Measurements from ENCODE around the gene HES3.
"Not testable (repeated sequence)": the region's sequence is repeated elsewhere in the genome, so short reads cannot be mapped to it uniquely, and the experiment has no call there.

Gene HES3

GRCh38 chr1:6212193-6212959, 31.6 kb upstream of the HES3 start:
- TF ChIP-seq EZH2 (IDR thresholded peaks at IDR 0.05): no peak
- TF ChIP-seq POLR2AphosphoS5 (IDR thresholded peaks at IDR 0.05; ENCODE audit: borderline replicate concordance, low read depth, low read length): no peak
- TF ChIP-seq FOXP2 (optimal IDR thresholded peaks at IDR 0.05; ENCODE audit: control extremely low read depth, extremely low read length, insufficient read depth): no peak
- DNase-seq (ENCODE audit: low read depth, low spot score): no peak
- H3K9me3 ChIP-seq (ENCODE audit: low read depth, low read length): no peaks in the 10 kb centered on the region
- no peak overlapping the region for H3K4me3 ChIP-seq
- no peak overlapping the region for H3K9ac ChIP-seq (ENCODE audit: insufficient read length)
- no peak overlapping the region for H3K27ac ChIP-seq
- no peaks in the 10 kb centered on the region for H3K36me3 ChIP-seq (ENCODE audit: insufficient read depth, low read length)

DNA sequence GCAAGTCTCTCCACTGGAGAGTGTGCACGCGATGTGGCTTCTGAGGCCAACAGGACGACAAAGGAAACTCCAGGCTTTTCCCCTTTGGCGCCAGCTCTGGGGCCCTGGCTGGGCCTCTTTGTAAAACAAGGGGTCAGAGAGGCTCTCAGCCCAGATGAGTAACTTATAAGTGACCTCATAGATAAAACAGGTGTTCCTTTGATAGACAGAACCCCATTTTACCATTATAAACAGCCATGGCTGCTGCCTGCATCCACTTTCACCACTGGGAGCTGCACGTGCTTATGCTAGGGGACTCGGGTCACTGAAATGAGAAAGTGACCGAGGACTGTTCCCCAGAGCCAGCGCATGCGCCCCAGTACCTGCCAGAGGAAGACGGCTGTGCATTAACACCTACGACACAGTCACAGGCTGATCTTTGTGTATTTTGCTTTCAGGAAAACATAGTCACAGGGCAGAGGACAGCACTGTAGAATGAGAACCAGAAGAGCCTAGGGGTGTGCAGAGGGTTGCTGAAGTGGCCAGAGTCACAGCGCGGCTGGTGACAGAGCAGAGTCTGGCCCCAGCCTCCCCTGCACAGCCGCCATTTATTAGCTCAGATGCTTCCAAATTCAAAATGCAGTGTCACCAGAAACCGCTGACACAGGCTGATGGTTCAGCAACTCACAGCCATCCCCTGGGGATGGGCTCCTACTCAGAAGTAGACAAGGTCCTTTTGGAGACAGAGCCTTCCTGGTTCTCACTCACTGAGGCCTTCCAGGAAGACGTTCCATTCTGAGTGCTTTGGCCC, 25.4 kb upstream of the HES3 start:
- peaks cover 4% of the 10 kb centered on the region; the same call in 1 of the 2 replicates for H3K36me3 ChIP-seq (ENCODE audit: insufficient read depth, low read length)
- no peak overlapping the region for H3K4me3 ChIP-seq
- H3K27ac ChIP-seq: no peak overlapping the region
- no peak for DNase-seq (ENCODE audit: low read depth, low spot score)
- peak overlapping the region; percentile 15 for H3K9ac ChIP-seq (ENCODE audit: insufficient read length)
- no peaks in the 10 kb centered on the region for H3K9me3 ChIP-seq (ENCODE audit: low read depth, low read length)
- TF ChIP-seq FOXP2 (optimal IDR thresholded peaks at IDR 0.05; ENCODE audit: control extremely low read depth, extremely low read length, insufficient read depth) (no peak), EZH2 (IDR thresholded peaks at IDR 0.05) (no peak), POLR2AphosphoS5 (IDR thresholded peaks at IDR 0.05; ENCODE audit: borderline replicate concordance, low read depth, low read length) (no peak)

GRCh38 chr1:6219641-6220040, 24.3 kb upstream of the HES3 start:
- H3K36me3 ChIP-seq (ENCODE audit: insufficient read depth, low read length): peaks cover 15% of the 10 kb centered on the region
- not testable (repeated sequence) for H3K27ac ChIP-seq; H3K9ac ChIP-seq (ENCODE audit: insufficient read length); H3K9me3 ChIP-seq (ENCODE audit: low read depth, low read length); H3K4me3 ChIP-seq; DNase-seq (ENCODE audit: low read depth, low spot score)

GRCh38 chr1:6220236-6220635, 23.7 kb upstream of the HES3 start:
- H3K27ac ChIP-seq: no peak overlapping the region

GRCh38 chr1:6221210-6221784, 22.7 kb upstream of the HES3 start:
- DNase-seq (ENCODE audit: low read depth, low spot score): no peak
- no peak overlapping the region for H3K4me3 ChIP-seq
- no peaks in the 10 kb centered on the region for H3K9me3 ChIP-seq (ENCODE audit: low read depth, low read length)
- H3K36me3 ChIP-seq (ENCODE audit: insufficient read depth, low read length): peaks cover 31% of the 10 kb centered on the region
- no peak overlapping the region for H3K9ac ChIP-seq (ENCODE audit: insufficient read length)
- TF ChIP-seq POLR2AphosphoS5 (IDR thresholded peaks at IDR 0.05; ENCODE audit: borderline replicate concordance, low read depth, low read length) (no peak), EZH2 (IDR thresholded peaks at IDR 0.05) (no peak), FOXP2 (optimal IDR thresholded peaks at IDR 0.05; ENCODE audit: control extremely low read depth, extremely low read length, insufficient read depth) (no peak)
- H3K27ac ChIP-seq: no peak overlapping the region

More at GRCh38 chr1:6220236-6220635, 23.7 kb upstream of the HES3 start:
- Histone ChIP-seq H3K9me3 (ENCODE audit: low read depth, low read length) (no peaks in the 10 kb centered on the region), H3K4me3 (no peak overlapping the region), H3K9ac (ENCODE audit: insufficient read length) (no peak overlapping the region), H3K36me3 (ENCODE audit: insufficient read depth, low read length) (peaks cover 21% of the 10 kb centered on the region)
- TF ChIP-seq FOXP2 (optimal IDR thresholded peaks at IDR 0.05; ENCODE audit: control extremely low read depth, extremely low read length, insufficient read depth) (no peak), EZH2 (IDR thresholded peaks at IDR 0.05) (no peak), POLR2AphosphoS5 (IDR thresholded peaks at IDR 0.05; ENCODE audit: borderline replicate concordance, low read depth, low read length) (no peak)
- DNase-seq (ENCODE audit: low read depth, low spot score): no peak

DNA sequence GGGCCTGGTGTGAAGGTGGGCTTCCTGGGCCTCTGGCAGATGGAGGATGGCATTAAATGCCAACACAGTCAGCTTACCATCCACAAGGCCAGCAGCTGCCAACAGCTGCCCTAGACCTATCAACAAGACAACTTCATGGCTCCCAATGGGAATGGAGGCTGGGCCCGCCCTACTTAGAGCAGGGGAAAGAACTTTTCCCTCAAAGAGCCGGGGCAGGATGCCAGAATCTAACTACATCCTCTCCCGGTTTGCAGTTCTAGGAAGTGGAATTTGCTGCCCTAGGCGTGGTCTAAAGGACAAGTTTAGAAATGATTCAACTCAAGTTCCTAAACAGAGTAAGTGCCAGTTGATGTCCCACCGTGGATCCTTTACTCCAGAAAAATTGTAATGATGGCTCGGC, 21.3 kb upstream of the HES3 start:
- Histone ChIP-seq H3K9me3 (ENCODE audit: low read depth, low read length) (no peaks in the 10 kb centered on the region), H3K4me3 (no peak overlapping the region), H3K36me3 (ENCODE audit: insufficient read depth, low read length) (peaks cover 41% of the 10 kb centered on the region), H3K9ac (ENCODE audit: insufficient read length) (no peak overlapping the region), H3K27ac (no peak overlapping the region)
- TF ChIP-seq FOXP2 (optimal IDR thresholded peaks at IDR 0.05; ENCODE audit: control extremely low read depth, extremely low read length, insufficient read depth): no peak
- TF ChIP-seq EZH2 (IDR thresholded peaks at IDR 0.05): no peak
- no peak for TF ChIP-seq POLR2AphosphoS5 (IDR thresholded peaks at IDR 0.05; ENCODE audit: borderline replicate concordance, low read depth, low read length)
- no peak for DNase-seq (ENCODE audit: low read depth, low spot score)

- Histone ChIP-seq H3K27ac (no peak overlapping the region), H3K4me3 (no peak overlapping the region), H3K9ac (ENCODE audit: insufficient read length) (no peak overlapping the region), H3K9me3 (ENCODE audit: low read depth, low read length) (no peaks in the 10 kb centered on the region), H3K36me3 (ENCODE audit: insufficient read depth, low read length) (peaks cover 43% of the 10 kb centered on the region)
- no peak for DNase-seq (ENCODE audit: low read depth, low spot score)
- TF ChIP-seq FOXP2 (optimal IDR thresholded peaks at IDR 0.05; ENCODE audit: control extremely low read depth, extremely low read length, insufficient read depth) (no peak), POLR2AphosphoS5 (IDR thresholded peaks at IDR 0.05; ENCODE audit: borderline replicate concordance, low read depth, low read length) (no peak), EZH2 (IDR thresholded peaks at IDR 0.05) (no peak)
Observed at GRCh38 chr1:6223617-6224016, 20.4 kb upstream of the HES3 start.

DNA sequence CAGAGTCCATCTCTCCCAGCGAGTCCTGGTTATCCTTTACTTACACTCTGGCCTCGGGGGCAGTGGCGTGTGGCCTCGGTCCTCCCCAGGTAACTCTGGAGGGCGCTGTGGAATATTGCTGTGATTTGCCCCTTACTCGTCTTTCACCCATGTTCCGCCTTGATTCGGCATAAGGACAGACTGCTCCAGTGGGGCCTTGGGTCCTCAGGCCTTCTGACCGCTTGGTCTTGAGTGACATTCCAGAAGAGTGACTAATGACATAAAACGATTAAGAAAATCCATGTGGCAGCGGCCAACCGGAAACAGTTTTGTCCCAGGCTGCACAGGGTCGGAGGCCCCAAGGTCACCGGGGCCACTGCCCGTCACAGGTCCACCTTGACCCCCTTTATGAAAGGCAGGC, 19.3 kb upstream of the HES3 start:
- Histone ChIP-seq H3K27ac (no peak overlapping the region), H3K9me3 (ENCODE audit: low read depth, low read length) (no peaks in the 10 kb centered on the region), H3K9ac (ENCODE audit: insufficient read length) (no peak overlapping the region), H3K4me3 (no peak overlapping the region), H3K36me3 (ENCODE audit: insufficient read depth, low read length) (peaks cover 50% of the 10 kb centered on the region)
- DNase-seq (ENCODE audit: low read depth, low spot score): no peak
- TF ChIP-seq EZH2 (IDR thresholded peaks at IDR 0.05): no peak
- no peak for TF ChIP-seq FOXP2 (optimal IDR thresholded peaks at IDR 0.05; ENCODE audit: control extremely low read depth, extremely low read length, insufficient read depth)
- TF ChIP-seq POLR2AphosphoS5 (IDR thresholded peaks at IDR 0.05; ENCODE audit: borderline replicate concordance, low read depth, low read length): no peak
